CD4-positive, alpha-beta memory T cell (primary cell): ENCODE results near the gene TCF4. TPM values are rescaled to one million over a fixed set of nuclear protein-coding genes. Genes with fewer than 3 reads are reported as not detected.

Experiments used
- CTCF ChIA-PET: fragments of 350-600 bp; sonication (Branson Sonifier 250); formaldehyde crosslinking; loops from one replicate; lab custom pipeline; 2021; ENCODE audit warnings: inconsistent platforms; ENCODE audit not compliant: partially characterized antibody; lab: Charles Lee
- POLR2A ChIA-PET: fragments of 350-600 bp; sonication (Branson Sonifier 250); formaldehyde crosslinking; loops from one replicate; lab custom pipeline; 2021; ENCODE audit not compliant: partially characterized antibody; lab: Charles Lee
- DNase-seq, 5 donors: peaks; one replicate each; pipeline versions ENCODE4 v3.0.0 to v3.0.0-alpha.2; 2020 to 2022; ENCODE audit warnings: mixed read lengths in 1 of 5
- H3K27ac ChIP-seq: one replicate; pipeline ENCODE4 v1.7.0; 2013; ENCODE audit warnings: low read depth, low read length
- H3K27me3 ChIP-seq: 2 replicates; pipeline ENCODE4 v1.7.0; 2013; ENCODE audit warnings: mild to moderate bottlenecking, low read length, moderate library complexity; ENCODE audit not compliant: insufficient read depth
- H3K36me3 ChIP-seq: 2 replicates; pipeline ENCODE4 v1.7.0; 2013; ENCODE audit warnings: mild to moderate bottlenecking, low read length, moderate library complexity; ENCODE audit not compliant: insufficient read depth
- H3K4me1 ChIP-seq: 2 replicates; pipeline ENCODE4 v1.7.0; 2013; ENCODE audit warnings: mild to moderate bottlenecking, low read length, moderate library complexity; ENCODE audit not compliant: insufficient read depth
- H3K4me3 ChIP-seq, 2 donors: one replicate each; pipeline ENCODE4 v1.7.0; 2013; ENCODE audit warnings: low read length in 2 of 2, mild to moderate bottlenecking in 1 of 2
- H3K9me3 ChIP-seq, 2 donors: one replicate each; pipeline ENCODE4 v1.7.0; 2013; ENCODE audit warnings: low read length in 2 of 2, control low read depth in 1 of 2; ENCODE audit not compliant: control insufficient read depth in 1 of 2
- H3K27ac Mint-ChIP-seq, 7 donors: one replicate each; pipeline ENCODE4 v1.8.0; 2020 to 2021; ENCODE audit warnings: mixed read lengths in 7 of 7, mild to moderate bottlenecking in 6 of 7, inconsistent platforms in 3 of 7, moderate library complexity in 3 of 7
- H3K27me3 Mint-ChIP-seq, 2 donors: one replicate each; pipeline ENCODE4 v1.8.0; 2020 to 2021; ENCODE audit warnings: mixed read lengths in 2 of 2
- H3K36me3 Mint-ChIP-seq, 2 donors: one replicate each; pipeline ENCODE4 v1.8.0; 2020 to 2021; ENCODE audit warnings: mixed read lengths in 2 of 2, inconsistent platforms in 1 of 2, mild to moderate bottlenecking in 1 of 2
- H3K4me1 Mint-ChIP-seq, 4 donors: one replicate each; pipeline ENCODE4 v1.8.0; 2020 to 2021; ENCODE audit warnings: mixed read lengths in 4 of 4, mild to moderate bottlenecking in 1 of 4
- H3K4me3 Mint-ChIP-seq, 8 donors: one replicate each; pipeline ENCODE4 v1.8.0; 2020 to 2021; ENCODE audit warnings: mixed read lengths in 8 of 8, mild to moderate bottlenecking in 7 of 8, moderate library complexity in 6 of 8, inconsistent platforms in 3 of 8
- H3K9me3 Mint-ChIP-seq, 8 donors: one replicate each; pipeline ENCODE4 v1.8.0; 2020 to 2021; ENCODE audit warnings: mixed read lengths in 8 of 8, mild to moderate bottlenecking in 5 of 8, inconsistent platforms in 3 of 8, moderate library complexity in 1 of 8
- intact Hi-C: fragments of 100-400 bp; cut with micrococcal nuclease; formaldehyde crosslinking; loops from one replicate; pipeline ENCODE4 v1.15.1; 2023
- polyA plus RNA-seq, 2 donors: library from polyadenylated mRNA; unstranded; fragments of 300-500 nt; fragmentation: Illumina TruSeq; gene quantifications; one replicate each; pipeline ENCODE4 v1.2.3, GENCODE V29; 2021
- total RNA-seq, 2 experiments: library from RNA; stranded (reverse); gene quantifications; one replicate each; pipeline ENCODE4 v1.2.3, GENCODE V29; 2021

Gene TCF4
- total and polyA plus RNA-seq, 4 experiments from 2014 or later = 0.11 to 2.2 (median 0.76) TPM

- ChIA-PET POLR2A (no interaction called here), CTCF (no interaction called here)
- Histone ChIP-seq H3K4me3 (no peak overlapping the region), H3K36me3 (no peaks in the 10 kb centered on the region), H3K27ac (no peak overlapping the region), H3K27me3 (no peaks in the 10 kb centered on the region), H3K4me1 (no peaks in the 10 kb centered on the region), H3K9me3 (no peaks in the 10 kb centered on the region)
- intact Hi-C loops = no loop called here
- H3K36me3 Mint-ChIP-seq = no peaks in the 10 kb centered on the region
- no peak overlapping the region for H3K27ac Mint-ChIP-seq
- peaks cover 0 to 3% of the 10 kb centered on the region in 2 donors for H3K27me3 Mint-ChIP-seq
- peaks cover 0 to 4% (median 0%) of the 10 kb centered on the region in 8 donors for H3K9me3 Mint-ChIP-seq
- DNase-seq = no peak
- no peak overlapping the region for H3K4me3 Mint-ChIP-seq
- no peaks in the 10 kb centered on the region for H3K4me1 Mint-ChIP-seq
These were observed 226.3 kb downstream of the TCF4 start for GRCh38 chr18:55361492-55362250.

GRCh38 chr18:55360061-55360460 lies 227.9 kb downstream of the TCF4 start:
- H3K27me3 Mint-ChIP-seq = peaks cover 0 to 3% of the 10 kb centered on the region in 2 donors
- Histone ChIP-seq H3K27ac (no peak overlapping the region), H3K4me3 (no peak overlapping the region), H3K27me3 (no peaks in the 10 kb centered on the region), H3K36me3 (no peaks in the 10 kb centered on the region), H3K4me1 (no peaks in the 10 kb centered on the region), H3K9me3 (no peaks in the 10 kb centered on the region)
- ChIA-PET CTCF (no interaction called here), POLR2A (no interaction called here)
- intact Hi-C loops = no loop called here
- no peak overlapping the region for H3K27ac Mint-ChIP-seq
- peaks cover 0 to 4% (median 0%) of the 10 kb centered on the region in 8 donors for H3K9me3 Mint-ChIP-seq
- no peaks in the 10 kb centered on the region for H3K4me1 Mint-ChIP-seq
- no peak overlapping the region for H3K4me3 Mint-ChIP-seq
- no peaks in the 10 kb centered on the region for H3K36me3 Mint-ChIP-seq
- DNase-seq = no peak

- Histone ChIP-seq H3K4me1 (no peaks in the 10 kb centered on the region), H3K27ac (no peak overlapping the region), H3K4me3 (no peak overlapping the region), H3K9me3 (no peaks in the 10 kb centered on the region), H3K27me3 (no peaks in the 10 kb centered on the region), H3K36me3 (no peaks in the 10 kb centered on the region)
- no peak overlapping the region for H3K4me3 Mint-ChIP-seq
- H3K27ac Mint-ChIP-seq = no peak overlapping the region
- H3K9me3 Mint-ChIP-seq = peaks cover 0 to 4% (median 0%) of the 10 kb centered on the region in 8 donors
- DNase-seq = no peak
- POLR2A ChIA-PET = no interaction called here
- CTCF ChIA-PET = no interaction called here
- no peaks in the 10 kb centered on the region for H3K36me3 Mint-ChIP-seq
- intact Hi-C loops = no loop called here
- H3K4me1 Mint-ChIP-seq = no peaks in the 10 kb centered on the region
- peaks cover 0 to 5% of the 10 kb centered on the region in 2 donors for H3K27me3 Mint-ChIP-seq
These were observed 231.2 kb downstream of the TCF4 start for GRCh38 chr18:55356815-55357214.

- Histone ChIP-seq H3K27me3 (no peaks in the 10 kb centered on the region), H3K9me3 (no peaks in the 10 kb centered on the region), H3K4me3 (no peak overlapping the region), H3K4me1 (no peaks in the 10 kb centered on the region), H3K36me3 (no peaks in the 10 kb centered on the region), H3K27ac (no peak overlapping the region)
- CTCF ChIA-PET = interaction anchor here (1.6 kb wide), 1 partner anchor 11 kb away, joined by 4 read pairs; no protein-coding TSS in a partner anchor
- no peaks in the 10 kb centered on the region for H3K4me1 Mint-ChIP-seq
- POLR2A ChIA-PET = no interaction called here
- H3K36me3 Mint-ChIP-seq = no peaks in the 10 kb centered on the region
- peaks cover 0 to 2% (median 0%) of the 10 kb centered on the region in 8 donors for H3K9me3 Mint-ChIP-seq
- H3K27me3 Mint-ChIP-seq = peaks cover 0 to 2% of the 10 kb centered on the region in 2 donors
- intact Hi-C loops = no loop called here
- no peak overlapping the region for H3K4me3 Mint-ChIP-seq
- H3K27ac Mint-ChIP-seq = no peak overlapping the region
- DNase-seq = no peak
These were observed 232.8 kb downstream of the TCF4 start for GRCh38 chr18:55355223-55355622.

- Mint-ChIP-seq H3K4me3 (no peak overlapping the region), H3K9me3 (peaks cover 0 to 2% (median 0%) of the 10 kb centered on the region in 8 donors), H3K36me3 (no peaks in the 10 kb centered on the region), H3K27ac (no peak overlapping the region), H3K27me3 (peaks cover 0 to 2% of the 10 kb centered on the region in 2 donors), H3K4me1 (no peaks in the 10 kb centered on the region)
- CTCF ChIA-PET = interaction anchor here (1.6 kb wide), 1 partner anchor 10 kb away, joined by 4 read pairs; no protein-coding TSS in a partner anchor
- POLR2A ChIA-PET = no interaction called here
- Histone ChIP-seq H3K4me1 (no peaks in the 10 kb centered on the region), H3K27ac (no peak overlapping the region), H3K4me3 (no peak overlapping the region), H3K9me3 (no peaks in the 10 kb centered on the region), H3K27me3 (no peaks in the 10 kb centered on the region), H3K36me3 (no peaks in the 10 kb centered on the region)
- intact Hi-C loops = no loop called here
- no peak for DNase-seq
These were observed 233.2 kb downstream of the TCF4 start for GRCh38 chr18:55354795-55355194.

- POLR2A ChIA-PET = no interaction called here
These were observed 234.2 kb downstream of the TCF4 start for GRCh38 chr18:55353806-55354205.

GRCh38 chr18:55353391-55353790 lies 234.6 kb downstream of the TCF4 start:
- H3K27me3 Mint-ChIP-seq = peaks cover 0 to 2% of the 10 kb centered on the region in 2 donors
- H3K27ac Mint-ChIP-seq = no peak overlapping the region
- no peaks in the 10 kb centered on the region for H3K4me1 ChIP-seq
- H3K36me3 ChIP-seq = no peaks in the 10 kb centered on the region
- H3K9me3 ChIP-seq = no peaks in the 10 kb centered on the region
- H3K4me3 ChIP-seq = no peak overlapping the region
- no peaks in the 10 kb centered on the region for H3K36me3 Mint-ChIP-seq
- ChIA-PET CTCF (no interaction called here), POLR2A (no interaction called here)
- DNase-seq = no peak
- no peaks in the 10 kb centered on the region for H3K27me3 ChIP-seq
- peaks cover 0 to 2% (median 0%) of the 10 kb centered on the region in 8 donors for H3K9me3 Mint-ChIP-seq
- no peaks in the 10 kb centered on the region for H3K4me1 Mint-ChIP-seq
- H3K27ac ChIP-seq = no peak overlapping the region
- H3K4me3 Mint-ChIP-seq = no peak overlapping the region
- intact Hi-C loops = no loop called here

More at GRCh38 chr18:55353806-55354205, 234.2 kb downstream of the TCF4 start:
- intact Hi-C loops = no loop called here
- Histone ChIP-seq H3K4me3 (no peak overlapping the region), H3K4me1 (no peaks in the 10 kb centered on the region), H3K27me3 (no peaks in the 10 kb centered on the region), H3K36me3 (no peaks in the 10 kb centered on the region), H3K9me3 (no peaks in the 10 kb centered on the region), H3K27ac (no peak overlapping the region)
- Mint-ChIP-seq H3K4me1 (no peaks in the 10 kb centered on the region), H3K27ac (no peak overlapping the region), H3K9me3 (peaks cover 0 to 2% (median 0%) of the 10 kb centered on the region in 8 donors), H3K36me3 (no peaks in the 10 kb centered on the region), H3K4me3 (no peak overlapping the region), H3K27me3 (peaks cover 0 to 2% of the 10 kb centered on the region in 2 donors)
- CTCF ChIA-PET = interaction anchor here (1.6 kb wide), 1 partner anchor 9 kb away, joined by 4 read pairs; no protein-coding TSS in a partner anchor
- DNase-seq = no peak
